Fibroblast of lung (primary cell): ENCODE data around the gene SIK3. TPM values are rescaled to one million over a fixed set of nuclear protein-coding genes. Genes with fewer than 3 reads are reported as not detected.

Experiments
- DNase-seq, 2 donors: peaks; one replicate each; pipeline versions ENCODE4 v3.0.0 to v3.0.0-alpha.2; 2010; ENCODE audit warnings: low read depth in 2 of 2
- H2AFZ ChIP-seq: 2 replicates; pipeline ENCODE4 v1.5.1; 2012; ENCODE audit warnings: low read length, control low read depth, inconsistent platforms
- H3K27ac ChIP-seq: 2 replicates; pipeline ENCODE4 v1.5.1; 2011; ENCODE audit warnings: low read length, control low read depth; ENCODE audit not compliant: insufficient read depth
- H3K27me3 ChIP-seq: 2 replicates; pipeline ENCODE4 v1.5.1; 2011; ENCODE audit warnings: mild to moderate bottlenecking, low read length; ENCODE audit not compliant: control insufficient read depth, insufficient read depth
- H3K36me3 ChIP-seq: 2 replicates; pipeline ENCODE4 v1.5.1; 2011; ENCODE audit warnings: low read length; ENCODE audit not compliant: control insufficient read depth, insufficient read depth
- H3K4me1 ChIP-seq: 2 replicates; pipeline ENCODE4 v1.5.1; 2011; ENCODE audit warnings: low read length; ENCODE audit not compliant: control insufficient read depth, insufficient read depth; ENCODE audit errors: extremely low read depth
- H3K4me2 ChIP-seq: 2 replicates; pipeline ENCODE4 v1.5.1; 2011; ENCODE audit warnings: low read length, control low read depth; ENCODE audit not compliant: insufficient read depth; ENCODE audit errors: extremely low read depth
- H3K4me3 ChIP-seq, 4 experiments: fragments of 200-600 bp in 1 of 4; sonication (generic) in 1 of 4; replicated peaks in 1 of 4; 2 replicates each; pipeline ENCODE4 v1.5.1; 2011 to 2016; ENCODE audit warnings: low read length in 4 of 4, low read depth in 3 of 4, mild to moderate bottlenecking in 3 of 4, control low read depth in 2 of 4, inconsistent platforms in 1 of 4, mixed read lengths in 1 of 4; ENCODE audit not compliant: insufficient read depth in 1 of 4; ENCODE audit errors: control extremely low read depth in 1 of 4
- H3K79me2 ChIP-seq: 2 replicates; pipeline ENCODE4 v1.5.1; 2012; ENCODE audit warnings: mild to moderate bottlenecking, low read length, inconsistent platforms; ENCODE audit not compliant: control insufficient read depth, insufficient read depth
- H3K9ac ChIP-seq: 2 replicates; pipeline ENCODE4 v1.5.1; 2011; ENCODE audit warnings: mild to moderate bottlenecking, low read length, control low read depth; ENCODE audit not compliant: insufficient read depth
- H3K9me3 ChIP-seq: 2 replicates; pipeline ENCODE4 v1.5.1; 2012; ENCODE audit warnings: low read depth, low read length; ENCODE audit not compliant: control insufficient read depth, insufficient read depth
- H4K20me1 ChIP-seq: 2 replicates; pipeline ENCODE4 v1.5.1; 2011; ENCODE audit warnings: low read length; ENCODE audit not compliant: control insufficient read depth, insufficient read depth; ENCODE audit errors: extremely low read depth
- EZH2 ChIP-seq: IDR thresholded peaks from 2 replicates; pipeline ENCODE4 v1.5.1; 2012; ENCODE audit warnings: low read length, control low read depth, mild to moderate bottlenecking; ENCODE audit errors: missing control alignments
- polyA plus RNA-seq, 2 donors: library from polyadenylated mRNA; depleted of rRNA in 1 of 2; stranded (reverse) in 1 of 2; unstranded in 1 of 2; fragments of >200 nt; gene quantifications; 2 replicates each; pipeline ENCODE4 v1.2.1, GENCODE V29; 2011 to 2012; ENCODE audit warnings: missing spikeins in 1 of 2
- total RNA-seq: library from RNA; depleted of rRNA; stranded (reverse); fragments of >200 nt; gene quantifications from 2 replicates; pipeline ENCODE4 v1.2.1, GENCODE V29; 2014
- TF ChIP-seq, protein P1 (sequence below), 2 donors: IDR thresholded peaks in 1 of 2; conservative IDR thresholded peaks in 1 of 2; 1 replicate in 1 of 2; 2 replicates in 1 of 2; pipeline ENCODE4 v1.5.1; 2011 to 2012; ENCODE audit warnings: low read length in 2 of 2, control low read depth in 1 of 2, inconsistent platforms in 1 of 2, low read depth in 1 of 2, mild to moderate bottlenecking in 1 of 2

Gene SIK3
- total and polyA plus RNA-seq, 2 donors (not counting 1 experiment from before 2014, with no cell fraction given), result 7.1 to 22.8 TPM

DNA sequence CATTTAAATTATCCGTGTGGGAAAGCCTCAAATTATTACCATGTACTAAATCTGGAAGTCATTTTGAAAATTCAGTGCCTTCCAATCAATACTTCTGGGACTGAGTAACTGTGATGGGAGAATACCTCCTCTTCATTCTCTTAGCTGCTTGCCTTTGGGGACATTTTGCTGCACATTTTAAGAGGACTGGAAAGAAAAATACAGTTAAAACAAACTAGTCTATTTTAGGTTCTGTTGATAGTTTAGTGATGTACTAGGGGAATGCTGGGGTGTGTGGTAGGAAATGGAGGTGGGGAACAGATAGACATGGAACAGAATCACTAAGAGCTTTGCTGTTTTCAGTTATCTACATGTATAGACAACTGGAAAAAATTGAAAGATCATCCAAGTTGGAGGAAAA lies 195.1 kb downstream of the SIK3 start:
- H3K27ac ChIP-seq, result no peak overlapping the region
- H3K9ac ChIP-seq, result no peak overlapping the region
- no peak overlapping the region for H3K4me3 ChIP-seq
- no peak overlapping the region for H2AFZ ChIP-seq
- H4K20me1 ChIP-seq, result no peaks in the 10 kb centered on the region
- H3K9me3 ChIP-seq, result no peaks in the 10 kb centered on the region
- no peak for DNase-seq
- no peaks in the 10 kb centered on the region for H3K4me1 ChIP-seq
- no peaks in the 10 kb centered on the region for H3K27me3 ChIP-seq
- no peak for TF ChIP-seq EZH2
- TF ChIP-seq, protein P1, sequence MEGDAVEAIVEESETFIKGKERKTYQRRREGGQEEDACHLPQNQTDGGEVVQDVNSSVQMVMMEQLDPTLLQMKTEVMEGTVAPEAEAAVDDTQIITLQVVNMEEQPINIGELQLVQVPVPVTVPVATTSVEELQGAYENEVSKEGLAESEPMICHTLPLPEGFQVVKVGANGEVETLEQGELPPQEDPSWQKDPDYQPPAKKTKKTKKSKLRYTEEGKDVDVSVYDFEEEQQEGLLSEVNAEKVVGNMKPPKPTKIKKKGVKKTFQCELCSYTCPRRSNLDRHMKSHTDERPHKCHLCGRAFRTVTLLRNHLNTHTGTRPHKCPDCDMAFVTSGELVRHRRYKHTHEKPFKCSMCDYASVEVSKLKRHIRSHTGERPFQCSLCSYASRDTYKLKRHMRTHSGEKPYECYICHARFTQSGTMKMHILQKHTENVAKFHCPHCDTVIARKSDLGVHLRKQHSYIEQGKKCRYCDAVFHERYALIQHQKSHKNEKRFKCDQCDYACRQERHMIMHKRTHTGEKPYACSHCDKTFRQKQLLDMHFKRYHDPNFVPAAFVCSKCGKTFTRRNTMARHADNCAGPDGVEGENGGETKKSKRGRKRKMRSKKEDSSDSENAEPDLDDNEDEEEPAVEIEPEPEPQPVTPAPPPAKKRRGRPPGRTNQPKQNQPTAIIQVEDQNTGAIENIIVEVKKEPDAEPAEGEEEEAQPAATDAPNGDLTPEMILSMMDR (conservative IDR thresholded peaks at IDR 0.05 in 1 of 2, IDR thresholded peaks at IDR 0.05 in 1 of 2; ENCODE audit: low read depth in 1 of 2, low read length in 2 of 2), result no peak
- no peaks in the 10 kb centered on the region for H3K79me2 ChIP-seq
- no peaks in the 10 kb centered on the region for H3K36me3 ChIP-seq
- no peak overlapping the region for H3K4me2 ChIP-seq

DNA sequence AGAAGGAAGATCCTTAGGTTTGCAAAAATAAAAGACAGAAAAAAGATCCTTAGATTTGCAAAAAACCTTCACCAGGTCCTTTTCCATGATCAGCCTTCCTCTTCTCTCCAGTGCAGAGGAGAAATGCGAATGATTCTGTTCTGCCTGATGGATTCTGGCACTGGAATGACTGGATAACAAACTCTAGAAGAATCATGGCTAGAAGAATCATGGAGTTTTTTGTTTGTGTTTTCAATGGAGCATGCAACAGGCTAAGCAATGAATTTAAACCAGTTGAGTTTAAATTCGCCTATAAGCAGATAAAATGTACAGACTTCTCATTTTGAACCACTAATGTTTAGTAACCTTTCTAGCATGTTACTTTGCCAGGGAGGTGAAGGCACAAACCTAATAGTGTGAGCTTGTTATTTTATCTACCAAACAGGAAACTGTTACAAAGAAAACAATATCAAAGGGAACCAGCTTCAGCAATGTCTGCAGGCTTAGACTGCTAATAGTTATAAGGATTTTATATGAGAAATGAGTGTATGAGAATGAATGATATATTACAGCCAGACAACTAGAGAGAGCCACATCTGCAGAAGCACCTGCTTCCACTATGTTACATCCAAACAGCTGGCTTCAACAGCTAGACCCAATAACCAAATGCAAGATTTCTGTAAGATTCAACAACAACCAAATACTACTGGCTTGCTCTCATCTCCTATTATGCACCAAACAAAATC lies 196.1 kb downstream of the SIK3 start:
- no peak overlapping the region for H3K4me3 ChIP-seq
- H3K9ac ChIP-seq, result no peak overlapping the region
- TF ChIP-seq EZH2, result no peak
- TF ChIP-seq, protein P1 (conservative IDR thresholded peaks at IDR 0.05 in 1 of 2, IDR thresholded peaks at IDR 0.05 in 1 of 2; ENCODE audit: low read depth in 1 of 2, low read length in 2 of 2), result no peak
- no peaks in the 10 kb centered on the region for H3K79me2 ChIP-seq
- no peaks in the 10 kb centered on the region for H4K20me1 ChIP-seq
- no peak overlapping the region for H2AFZ ChIP-seq
- no peaks in the 10 kb centered on the region for H3K36me3 ChIP-seq
- no peak overlapping the region for H3K27ac ChIP-seq
- no peaks in the 10 kb centered on the region for H3K27me3 ChIP-seq
- no peaks in the 10 kb centered on the region for H3K4me1 ChIP-seq
- no peaks in the 10 kb centered on the region for H3K9me3 ChIP-seq
- no peak for DNase-seq
- no peak overlapping the region for H3K4me2 ChIP-seq

DNA sequence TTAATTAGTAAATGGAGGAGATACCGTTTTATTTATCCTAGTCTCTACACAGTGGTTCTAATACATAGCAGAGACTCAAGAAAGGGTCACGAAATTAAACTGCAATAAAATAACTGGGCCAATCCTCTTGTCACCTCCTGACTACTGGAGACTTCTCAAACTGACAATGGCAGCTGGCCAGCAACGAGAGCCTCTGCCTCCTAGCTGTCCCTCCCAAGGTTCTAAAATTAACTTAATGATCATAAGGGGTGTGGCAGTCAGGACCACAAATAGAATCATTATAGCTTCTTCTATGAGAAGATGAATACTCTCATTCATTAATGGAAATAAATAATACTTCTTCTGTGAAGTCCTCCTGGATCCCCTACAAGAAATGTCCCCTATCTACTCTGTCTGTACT lies 197.0 kb downstream of the SIK3 start:
- no peak for DNase-seq

More for the DNA sequence above, 197.0 kb downstream of the SIK3 start:
- Histone ChIP-seq H4K20me1 (no peaks in the 10 kb centered on the region), H3K9ac (no peak overlapping the region), H3K79me2 (no peaks in the 10 kb centered on the region), H3K4me1 (no peaks in the 10 kb centered on the region), H2AFZ (no peak overlapping the region), H3K27me3 (no peaks in the 10 kb centered on the region), H3K27ac (no peak overlapping the region), H3K9me3 (no peaks in the 10 kb centered on the region), H3K4me3 (no peak overlapping the region), H3K4me2 (no peak overlapping the region), H3K36me3 (no peaks in the 10 kb centered on the region)
- TF ChIP-seq EZH2, result no peak
- TF ChIP-seq, protein P1 (conservative IDR thresholded peaks at IDR 0.05 in 1 of 2, IDR thresholded peaks at IDR 0.05 in 1 of 2; ENCODE audit: low read depth in 1 of 2, low read length in 2 of 2), result no peak
